NCI-H2171 treated with DMSO at 0.1 percent for 48 hours (cell line): Measurements from ENCODE around the gene PCNX3.

Experiments
- DNase-seq: peaks from one replicate; lab custom pipeline; 2025; lab: John Stamatoyannopoulos, UW

PCNX3 gene

GRCh38 chr11:65615229-65615949 lies at the start of gene PCNX3:
Gene PCNX3 (plus strand): TSS chr11:65615776. CDS start chr11:65616312, 536 bp downstream.
- peak; percentile 100 for DNase-seq

DNA sequence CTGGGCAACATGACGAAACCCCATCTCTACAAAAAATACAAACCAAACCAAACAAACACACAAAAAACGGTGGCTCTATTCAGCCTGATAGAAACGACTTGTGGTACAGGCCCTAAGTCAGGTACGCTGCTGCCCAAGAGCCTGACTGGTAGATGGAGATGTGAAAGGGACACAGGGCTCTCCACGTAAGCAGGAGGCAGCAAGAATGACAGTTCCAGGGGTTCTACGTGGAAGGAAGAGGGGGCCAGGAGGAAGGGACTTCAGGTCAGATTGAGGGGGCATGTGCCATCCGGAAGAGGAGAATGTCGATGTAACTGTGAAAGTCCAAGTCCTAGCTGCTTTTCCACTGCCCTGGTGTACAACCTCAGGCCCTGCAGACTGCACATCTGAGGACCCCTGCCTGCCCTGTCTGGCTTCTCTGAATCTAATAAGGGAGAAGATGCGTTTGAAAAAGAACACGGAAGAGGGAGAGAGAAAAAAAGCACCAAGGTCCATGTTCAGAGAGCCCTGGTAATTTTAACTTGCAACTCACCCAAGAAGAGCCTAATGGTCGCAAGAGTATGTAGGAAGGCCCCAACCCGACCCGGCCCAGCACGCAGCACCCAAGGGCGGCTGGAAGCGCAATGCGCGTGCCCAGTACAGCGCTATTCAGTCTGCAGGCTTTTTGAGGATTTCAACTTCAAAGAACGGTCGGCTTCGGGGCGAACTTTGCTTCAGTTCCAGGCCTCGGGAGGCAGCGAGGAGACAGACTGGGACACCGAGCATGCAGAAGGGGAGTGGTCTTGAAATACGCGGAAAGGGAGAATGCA lies 46.2 kb upstream of the PCNX3 start:
- DNase-seq = no peak

DNA sequence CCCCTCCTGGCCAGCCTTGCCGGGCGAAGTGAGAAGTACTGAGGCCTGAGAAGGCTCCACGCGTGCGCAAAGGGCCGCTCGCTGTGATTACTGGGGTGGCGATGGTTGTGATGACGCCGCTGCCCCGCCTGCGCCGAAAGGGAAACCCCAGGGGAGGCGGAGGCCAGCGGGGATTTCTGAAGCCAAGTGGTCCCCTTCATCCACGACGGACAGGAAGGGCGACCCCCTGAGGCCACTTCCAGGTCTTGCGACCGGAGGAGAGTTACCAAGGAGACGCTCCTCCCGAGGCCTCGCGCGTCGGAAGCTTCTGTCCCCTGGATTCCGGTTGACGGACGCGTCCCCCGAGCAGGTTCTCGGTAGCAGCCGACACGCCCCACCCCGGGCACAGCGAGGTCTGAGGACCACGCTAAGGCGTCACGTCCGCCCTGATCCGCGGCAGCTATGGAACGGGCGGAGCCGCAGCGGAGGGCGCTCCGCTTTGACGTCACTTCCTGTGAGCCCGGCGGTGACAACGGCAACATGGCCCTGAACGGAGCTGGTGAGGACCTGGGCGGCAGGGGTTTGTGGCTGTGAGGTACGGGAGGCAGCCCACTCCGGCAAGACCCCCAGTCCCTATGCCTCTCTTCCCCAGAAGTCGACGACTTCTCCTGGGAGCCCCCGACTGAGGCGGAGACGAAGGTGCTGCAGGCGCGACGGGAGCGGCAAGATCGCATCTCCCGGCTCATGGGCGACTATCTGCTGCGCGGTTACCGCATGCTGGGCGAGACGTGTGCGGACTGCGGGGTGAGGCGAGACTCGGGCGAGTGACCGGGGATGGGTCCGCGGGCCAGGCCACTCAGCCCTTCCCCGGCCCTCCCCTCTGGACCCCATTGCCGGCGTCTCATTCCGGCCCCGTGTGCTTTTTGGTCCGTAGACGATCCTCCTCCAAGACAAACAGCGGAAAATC lies 45.3 kb upstream of the PCNX3 start, which contains the start of gene ZNRD2:
ZNRD2 (plus strand) TSS at position 505 of the 946 bp plus-strand sequence; CDS start at position 520, 15 bp downstream.
- peak; percentile 97 for DNase-seq

- DNase-seq = no peak
These were observed 44.2 kb upstream of the PCNX3 start for GRCh38 chr11:65571420-65571819.

GRCh38 chr11:65571940-65572339 lies 43.6 kb upstream of the PCNX3 start:
- DNase-seq = peak; percentile 68

GRCh38 chr11:65572356-65573051 lies 43.1 kb upstream of the PCNX3 start, which contains the start of gene FAM89B:
Gene FAM89B (plus strand): TSS chr11:65572538. CDS start chr11:65572670, 132 bp downstream.
- DNase-seq = peak; percentile 79

GRCh38 chr11:65573391-65574079 lies 42.0 kb upstream of the PCNX3 start:
- DNase-seq = no peak

DNA sequence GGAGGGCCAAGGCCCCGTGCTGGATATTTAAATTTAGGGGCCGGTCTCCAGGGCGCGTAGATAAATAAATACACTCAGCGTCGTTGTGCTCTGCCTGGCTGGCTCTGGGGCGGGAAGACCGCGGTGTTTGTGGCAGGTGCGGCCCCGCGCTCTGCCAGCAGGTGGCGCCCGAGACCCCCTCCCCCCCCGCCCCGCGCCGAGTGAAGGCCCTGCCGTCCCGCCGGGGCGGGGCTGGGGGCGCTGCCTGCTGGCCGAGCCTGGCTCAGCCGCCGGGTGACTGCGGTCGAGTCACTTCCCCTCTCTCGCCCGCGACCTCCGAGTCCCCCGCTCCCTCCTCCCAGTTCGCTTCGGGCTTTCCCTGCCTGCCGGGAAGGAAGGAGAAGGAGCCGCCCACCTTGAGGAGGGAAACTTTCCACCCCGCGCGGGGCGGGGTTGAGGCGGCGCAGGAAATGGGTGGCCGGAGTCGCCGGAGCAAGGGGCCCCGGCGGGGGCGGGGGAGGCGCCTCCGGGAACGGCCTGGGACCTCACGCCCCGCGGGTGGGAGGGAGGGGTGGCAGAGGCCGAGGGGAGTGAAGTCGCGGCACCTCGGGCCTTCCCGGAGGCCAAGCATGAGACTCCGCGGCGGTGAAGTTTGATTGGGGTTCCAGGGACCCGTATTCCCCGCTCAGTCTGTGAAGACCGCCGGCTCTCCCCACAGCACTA lies 41.3 kb upstream of the PCNX3 start:
- peak; percentile 74 for DNase-seq

DNA sequence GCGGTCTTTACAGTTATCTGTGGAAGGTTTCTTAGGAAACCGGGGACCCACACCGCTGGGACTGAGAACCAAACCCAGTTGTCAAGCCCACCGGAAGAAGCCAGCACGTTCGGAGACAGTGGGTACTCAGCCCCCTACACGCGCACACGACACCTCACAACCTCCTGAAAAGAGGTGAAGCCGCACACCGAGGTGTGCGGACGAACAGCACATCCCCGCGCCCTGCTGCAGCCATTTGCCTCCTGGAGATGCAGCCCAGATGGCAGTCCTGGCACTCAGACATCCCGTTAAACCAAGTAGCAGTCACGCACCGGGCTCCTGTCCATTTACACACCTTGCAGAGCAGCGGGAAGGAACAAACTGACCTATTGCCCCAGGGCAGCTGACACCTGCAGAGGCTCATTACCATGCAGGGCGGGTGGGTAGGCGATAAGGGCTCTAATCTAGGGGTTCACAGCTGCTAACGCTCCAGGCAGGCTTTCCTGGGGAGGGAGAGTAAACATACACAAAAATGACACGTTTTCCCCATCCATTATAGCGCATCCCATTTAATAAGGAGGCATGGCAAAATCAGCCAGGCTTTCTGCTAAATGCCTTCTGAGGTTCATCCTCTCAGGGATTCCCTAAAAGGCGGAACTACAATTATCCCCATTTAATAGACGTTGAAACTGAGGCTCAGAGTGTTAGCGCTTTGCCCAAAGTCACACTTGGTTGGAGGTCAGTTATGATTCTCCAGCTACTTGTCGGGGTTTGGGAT lies 40.6 kb upstream of the PCNX3 start:
- DNase-seq = peak; percentile 56

DNA sequence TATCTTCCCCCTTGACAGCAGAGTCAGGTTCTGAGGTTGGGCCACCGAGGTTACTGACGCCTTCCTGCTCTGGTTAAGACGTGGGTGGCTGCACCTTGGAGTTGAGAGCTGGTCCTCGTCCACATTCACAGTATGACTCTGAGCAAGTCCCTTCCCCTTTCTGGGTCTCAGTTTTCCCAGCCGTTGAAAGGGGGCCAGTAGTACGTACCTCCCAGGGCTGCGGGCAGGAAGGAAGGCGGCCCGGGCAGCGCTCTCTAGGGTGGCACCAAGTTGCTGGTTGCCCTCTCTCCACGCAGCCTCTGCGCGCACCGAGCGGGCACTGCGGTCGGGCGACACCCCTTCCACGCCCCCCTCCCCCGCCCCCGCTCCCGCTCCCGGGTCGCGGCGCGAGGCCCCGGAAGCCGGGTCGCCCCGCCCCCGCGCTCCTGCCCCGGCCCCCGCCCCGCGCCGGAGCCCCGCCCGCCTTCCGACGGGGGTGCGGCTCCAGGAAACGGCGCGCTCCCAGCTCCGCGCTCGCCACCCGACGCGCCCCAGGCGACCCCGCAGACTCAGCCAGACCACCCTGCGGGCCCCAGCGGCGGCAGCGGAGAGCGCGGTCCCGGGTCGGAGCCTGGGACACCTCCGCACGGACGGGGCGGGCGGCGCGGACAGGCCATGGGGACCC lies 39.9 kb upstream of the PCNX3 start, which contains the start of gene EHBP1L1:
EHBP1L1 (plus strand) TSS at position 486 of the 664 bp plus-strand sequence. CDS start 250 bp downstream, outside the sequence.
- DNase-seq = peak; percentile 38

- DNase-seq = no peak
These were observed 39.2 kb upstream of the PCNX3 start for GRCh38 chr11:65576232-65576866.

DNA sequence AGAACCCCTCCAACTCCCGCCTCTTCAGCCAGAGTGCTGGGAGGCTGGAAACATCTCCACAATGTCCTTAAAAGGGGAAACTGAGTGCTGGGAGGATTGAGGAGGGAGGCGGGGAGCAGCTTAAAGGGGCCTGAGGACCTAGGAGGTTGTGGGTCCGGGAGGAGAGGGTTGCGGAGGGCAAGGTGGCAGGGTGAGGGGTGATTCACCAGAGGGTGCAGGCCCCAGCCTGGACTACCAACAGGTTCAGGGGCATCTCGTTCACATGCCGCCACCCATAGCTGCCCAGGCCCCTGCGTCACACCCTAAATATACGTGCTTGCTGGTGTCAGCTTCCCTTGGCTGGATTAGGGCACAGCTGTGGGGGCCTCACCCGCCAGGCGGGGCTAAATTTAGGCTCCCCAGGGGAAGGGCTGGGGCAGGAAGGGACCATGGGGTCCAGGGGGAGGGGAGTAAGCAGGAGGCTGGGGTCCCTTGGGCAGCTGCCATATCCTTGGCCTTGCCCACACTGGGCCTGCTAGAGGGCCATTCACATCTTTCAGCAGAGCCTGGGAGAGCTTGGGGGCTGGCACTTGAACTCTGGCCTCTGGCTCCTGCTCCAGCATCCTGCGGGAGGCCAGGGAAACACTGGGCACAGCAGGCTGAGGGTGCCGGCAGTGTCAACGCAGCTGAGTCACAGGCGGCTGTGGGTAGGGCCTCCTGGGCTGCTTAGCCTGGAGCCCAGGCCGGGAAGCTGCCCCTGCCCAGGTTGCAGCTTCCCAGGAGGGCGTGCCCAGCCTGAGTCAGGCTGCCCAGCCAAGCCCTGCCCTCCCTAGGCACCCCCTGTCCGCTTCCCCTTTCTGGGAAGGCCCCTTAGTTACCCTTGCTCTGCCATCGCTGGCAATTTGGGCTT lies 38.5 kb upstream of the PCNX3 start:
- no peak for DNase-seq

GRCh38 chr11:65577756-65578109 lies 37.8 kb upstream of the PCNX3 start:
- DNase-seq = no peak

- DNase-seq = no peak
These were observed 37.4 kb upstream of the PCNX3 start for GRCh38 chr11:65578134-65578533.

GRCh38 chr11:65578667-65579066 lies 36.9 kb upstream of the PCNX3 start:
- no peak for DNase-seq

GRCh38 chr11:65579291-65579690 lies 36.3 kb upstream of the PCNX3 start:
- DNase-seq = no peak

- DNase-seq = no peak
These were observed 35.4 kb upstream of the PCNX3 start for GRCh38 chr11:65580031-65580692.
